H1 (cell line): ENCODE results near the gene LDLRAD1. TPM values are rescaled to one million over a fixed set of nuclear protein-coding genes. Genes with fewer than 3 reads are reported as not detected.

Source experiments
- CTCF ChIA-PET: fragments of 300-600 bp; sonication (Branson Sonifier 250); formaldehyde crosslinking; loops from one replicate; lab custom pipeline; 2021; ENCODE audit not compliant: partially characterized antibody; lab: Charles Lee
- POLR2A ChIA-PET: fragments of 300-600 bp; sonication (Branson Sonifier 250); formaldehyde crosslinking; loops from one replicate; lab custom pipeline; 2021; ENCODE audit warnings: inconsistent platforms; ENCODE audit not compliant: partially characterized antibody; lab: Charles Lee
- DNase-seq, 2 experiments: peaks; one replicate each; pipeline versions ENCODE4 v3.0.0 to v3.0.0-alpha.2; 2010 to 2022; ENCODE audit warnings: low spot score in 2 of 2, low read depth in 1 of 2, mixed read lengths in 1 of 2
- FAIRE-seq: peaks from 2 replicates; lab custom pipeline; 2011; peaks lifted over from hg19 to GRCh38; lab: Jason Lieb, UNC
- H2AFZ ChIP-seq: 2 replicates; pipeline ENCODE4 v1.8.1; 2012; ENCODE audit warnings: low read length, inconsistent platforms
- H2AK5ac ChIP-seq: 2 replicates; pipeline ENCODE4 v1.6.1; 2013; ENCODE audit warnings: low read depth, low read length
- H2BK120ac ChIP-seq: replicated peaks from 2 replicates; pipeline ENCODE3; 2013; ENCODE audit warnings: low read depth, low read length, inconsistent platforms
- H2BK12ac ChIP-seq: 2 replicates; pipeline ENCODE4 v1.6.1; 2013; ENCODE audit warnings: low read depth, low read length
- H2BK15ac ChIP-seq: 2 replicates; pipeline ENCODE4 v1.6.1; 2013; ENCODE audit warnings: low read length
- H2BK20ac ChIP-seq: 2 replicates; pipeline ENCODE4 v1.6.1; 2013; ENCODE audit warnings: low read length
- H2BK5ac ChIP-seq: 2 replicates; pipeline ENCODE4 v1.6.1; 2013; ENCODE audit warnings: low read depth, low read length
- H3K14ac ChIP-seq: 2 replicates; pipeline ENCODE4 v1.6.1; 2013; ENCODE audit warnings: inconsistent platforms; ENCODE audit not compliant: insufficient read length
- H3K18ac ChIP-seq: 2 replicates; pipeline ENCODE4 v1.6.1; 2013; ENCODE audit warnings: low read length; ENCODE audit errors: extremely low read depth
- H3K23ac ChIP-seq: 2 replicates; pipeline ENCODE4 v1.6.1; 2013; ENCODE audit warnings: inconsistent platforms; ENCODE audit not compliant: insufficient read length
- H3K23me2 ChIP-seq: 2 replicates; pipeline ENCODE4 v1.6.1; 2013; ENCODE audit warnings: low read depth, low read length
- H3K27ac ChIP-seq: 2 replicates; pipeline ENCODE4 v1.6.1; 2011; ENCODE audit warnings: low read depth, low read length, inconsistent platforms
- H3K27me3 ChIP-seq, 4 experiments: replicated peaks in 1 of 4; 1 replicate in 1 of 4; 2 replicates in 3 of 4; pipeline versions ENCODE4 v1.6.1 to v1.8.1; 2011 to 2013; ENCODE audit warnings: low read length in 3 of 4, mild to moderate bottlenecking in 3 of 4, inconsistent platforms in 2 of 4, mixed read lengths in 2 of 4, moderate library complexity in 1 of 4; ENCODE audit not compliant: control insufficient read depth in 3 of 4, insufficient read depth in 3 of 4; ENCODE audit errors: extremely low read depth in 1 of 4
- H3K36me3 ChIP-seq, 4 experiments: 2 replicates each; pipeline versions ENCODE4 v1.6.1 to v1.8.1; 2011 to 2013; ENCODE audit warnings: mild to moderate bottlenecking in 4 of 4, low read length in 3 of 4, moderate library complexity in 2 of 4, control low read depth in 1 of 4, inconsistent platforms in 1 of 4; ENCODE audit not compliant: insufficient read depth in 4 of 4, control insufficient read depth in 2 of 4
- H3K4ac ChIP-seq: replicated peaks from 2 replicates; pipeline ENCODE3; 2013; ENCODE audit warnings: low read length, low read depth, mixed read lengths, inconsistent platforms; ENCODE audit not compliant: insufficient read length
- H3K4me1 ChIP-seq, 4 experiments: replicated peaks in 1 of 4; 1 replicate in 1 of 4; 2 replicates in 3 of 4; pipeline versions ENCODE4 v1.6.1 to v1.8.1; 2011 to 2013; ENCODE audit warnings: low read length in 3 of 4, inconsistent platforms in 2 of 4, mixed read lengths in 1 of 4; ENCODE audit not compliant: insufficient read depth in 4 of 4, control insufficient read depth in 3 of 4
- H3K4me2 ChIP-seq, 2 experiments: 2 replicates each; pipeline versions ENCODE4 v1.6.1 to v1.8.1; 2011 to 2013; ENCODE audit warnings: low read depth in 2 of 2, low read length in 2 of 2, control low read depth in 1 of 2, inconsistent platforms in 1 of 2, mild to moderate bottlenecking in 1 of 2; ENCODE audit not compliant: insufficient read depth in 1 of 2
- H3K4me3 ChIP-seq, 4 experiments: fragments of 200-600, 300-600 bp in 1 of 4; sonication (generic), shearing (Covaris generic), sonication (Bioruptor Twin) in 1 of 4; 2 replicates each; pipeline versions ENCODE4 v1.5.1 to v1.8.1; 2011 to 2016; ENCODE audit warnings: low read length in 4 of 4, low read depth in 3 of 4, control low read depth in 2 of 4, inconsistent platforms in 2 of 4, mild to moderate bottlenecking in 2 of 4, mixed read lengths in 1 of 4, moderate library complexity in 1 of 4; ENCODE audit not compliant: insufficient read depth in 2 of 4; ENCODE audit errors: extremely low read depth in 1 of 4
- H3K56ac ChIP-seq: replicated peaks from 2 replicates; pipeline ENCODE3; 2013; ENCODE audit warnings: low read depth, mild to moderate bottlenecking, mixed read lengths, low read length, inconsistent platforms; ENCODE audit not compliant: insufficient read length
- H3K79me1 ChIP-seq: 2 replicates; pipeline ENCODE4 v1.6.1; 2013; ENCODE audit warnings: low read depth, low read length, control low read depth
- H3K79me2 ChIP-seq, 2 experiments: 2 replicates each; pipeline versions ENCODE4 v1.6.1 to v1.8.1; 2012 to 2013; ENCODE audit warnings: low read length in 2 of 2, mild to moderate bottlenecking in 2 of 2, inconsistent platforms in 1 of 2; ENCODE audit not compliant: insufficient read depth in 2 of 2, control insufficient read depth in 1 of 2
- H3K9ac ChIP-seq, 4 experiments: replicated peaks in 1 of 4; 1 replicate in 1 of 4; 2 replicates in 3 of 4; pipeline versions ENCODE4 v1.6.1 to v1.8.1; 2011 to 2013; ENCODE audit warnings: low read depth in 3 of 4, low read length in 3 of 4, control low read depth in 2 of 4, mild to moderate bottlenecking in 2 of 4, moderate library complexity in 2 of 4, inconsistent platforms in 1 of 4; ENCODE audit errors: extremely low read depth in 1 of 4
- H3K9me3 ChIP-seq, 2 experiments: 2 replicates each; pipeline versions ENCODE4 v1.6.1 to v1.8.1; 2012 to 2013; ENCODE audit warnings: mild to moderate bottlenecking in 2 of 2, moderate library complexity in 2 of 2, control low read depth in 1 of 2, inconsistent platforms in 1 of 2, low read depth in 1 of 2, low read length in 1 of 2, mixed read lengths in 1 of 2; ENCODE audit not compliant: insufficient read depth in 2 of 2
- H4K20me1 ChIP-seq, 2 experiments: replicated peaks in 1 of 2; 2 replicates each; pipeline versions ENCODE3 to v1.8.1; 2011 to 2013; ENCODE audit warnings: inconsistent platforms in 2 of 2, low read length in 2 of 2, mild to moderate bottlenecking in 1 of 2; ENCODE audit not compliant: insufficient read depth in 2 of 2, control insufficient read depth in 1 of 2
- H4K5ac ChIP-seq: 2 replicates; pipeline ENCODE4 v1.6.1; 2013; ENCODE audit warnings: low read length, low read depth, mixed read lengths, inconsistent platforms; ENCODE audit not compliant: insufficient read length
- H4K8ac ChIP-seq: 2 replicates; pipeline ENCODE4 v1.8.0; 2013; ENCODE audit warnings: mild to moderate bottlenecking, moderate library complexity, low read length, inconsistent platforms; ENCODE audit not compliant: insufficient read depth; ENCODE audit errors: extremely low read depth
- H4K91ac ChIP-seq: replicated peaks from 2 replicates; pipeline ENCODE3; 2013; ENCODE audit warnings: low read length, mixed read lengths, inconsistent platforms; ENCODE audit not compliant: insufficient read length
- ASH2L ChIP-seq: fragments of 200-600, 300-600 bp; sonication (generic); IDR thresholded peaks from one replicate; pipeline ENCODE4 v1.7.1; 2017; ENCODE audit warnings: low read length
- BACH1 ChIP-seq: IDR thresholded peaks from 2 replicates; pipeline ENCODE4 v1.6.1; 2012; ENCODE audit warnings: low read length, improper control_type of control experiment
- BCL11A ChIP-seq, 2 experiments: IDR thresholded peaks; one replicate each; pipeline ENCODE4 v1.6.1; 2011; ENCODE audit warnings: low read depth in 2 of 2, low read length in 2 of 2, mild to moderate bottlenecking in 2 of 2
- RAD21 ChIP-seq, 2 experiments: IDR thresholded peaks in 1 of 2; conservative IDR thresholded peaks in 1 of 2; 2 replicates each; pipeline ENCODE4 v1.6.1; 2011; ENCODE audit warnings: low read depth in 2 of 2, low read length in 2 of 2, improper control_type of control experiment in 1 of 2, inconsistent platforms in 1 of 2, mild to moderate bottlenecking in 1 of 2, moderate library complexity in 1 of 2
- RFX5 ChIP-seq: IDR thresholded peaks from 2 replicates; pipeline ENCODE4 v1.6.1; 2011; ENCODE audit warnings: low read depth, low read length, improper control_type of control experiment, borderline replicate concordance
- SP1 ChIP-seq: IDR thresholded peaks from 2 replicates; pipeline ENCODE4 v1.6.1; 2011; ENCODE audit warnings: low read depth, low read length
- SUZ12 ChIP-seq: fragments of 200-600 bp; sonication (generic); IDR thresholded peaks from 2 replicates; pipeline ENCODE4 v1.6.1; 2012; ENCODE audit warnings: mild to moderate bottlenecking, inconsistent platforms, low read length, moderate library complexity, mixed read lengths
- YY1 ChIP-seq: IDR thresholded peaks from 2 replicates; pipeline ENCODE4 v1.6.1; 2011; ENCODE audit warnings: low read depth, mild to moderate bottlenecking, low read length
- WGBS, 2 experiments: shearing (Covaris generic) in 1 of 2; methylation state at CpG; one replicate each; pipeline versions ENCODE4 v1.1.6 to v1.1.7; 2013 to 2015; ENCODE audit warnings: low lambda C conversion rate in 2 of 2, mixed read lengths in 2 of 2, inconsistent platforms in 1 of 2, low coverage in 1 of 2, missing lambda C conversion rate in 1 of 2; ENCODE audit not compliant: insufficient replicate concordance in 2 of 2, insufficient coverage in 1 of 2, insufficient read length in 1 of 2; ENCODE audit errors: extremely low coverage in 1 of 2, missing lambda C conversion rate in 1 of 2; 5-methylcytosine and 5-hydroxymethylcytosine counted together
- polyA plus RNA-seq, 7 experiments: library from polyadenylated mRNA; depleted of rRNA in 3 of 7; stranded (reverse) in 5 of 7; unstranded in 2 of 7; fragments of >200 nt in 5 of 7; fragments of 200-250 nt in 2 of 7; gene quantifications; 1 replicate in 5 of 7; 2 replicates in 1 of 7; 4 replicates in 1 of 7; pipeline versions ENCODE4 v1.2.1 to v1.2.3, GENCODE V29; 2011 to 2013; ENCODE audit warnings: missing spikeins in 2 of 7, mixed read lengths in 2 of 7
- total RNA-seq: library from RNA; stranded (reverse); fragmentation: NEBNext Ultra II Directional; extraction: Animal tissue kit (Norgen Biotek cat#: 25700); gene quantifications from 2 replicates; pipeline ENCODE4 v1.2.1, GENCODE V29; 2021
- TF ChIP-seq, protein P1 (sequence below), 3 experiments: IDR thresholded peaks; 1 replicate in 2 of 3; 2 replicates in 1 of 3; pipeline versions ENCODE4 v1.5.1 to v1.6.1; 2011; ENCODE audit warnings: low read length in 3 of 3, mild to moderate bottlenecking in 3 of 3, inconsistent platforms in 2 of 3, low read depth in 1 of 3, moderate library complexity in 1 of 3; ENCODE audit not compliant: insufficient read depth in 1 of 3; ENCODE audit errors: control extremely low read depth in 1 of 3

LDLRAD1 gene
- total and polyA plus RNA-seq, 2 of the 8 experiments (the other 6 are each of a cell fraction or from before 2014, with no cell fraction given) = not detected

- 84% methylated on average over 9 of the region's 9 CpGs; no CpG with 5 or more reads in 1 of the 2 experiments for WGBS, 2 experiments
- Histone ChIP-seq H3K9ac (no peak overlapping the region), H3K27ac (no peak overlapping the region), H4K8ac (no peak overlapping the region), H3K56ac (no peak overlapping the region), H3K79me1 (no peaks in the 10 kb centered on the region), H2BK5ac (no peak overlapping the region), H4K20me1 (no peaks in the 10 kb centered on the region), H3K23me2 (no peaks in the 10 kb centered on the region; the same call in 1 of the 2 replicates), H3K18ac (no peak overlapping the region), H3K14ac (no peak overlapping the region), H3K79me2 (no peaks in the 10 kb centered on the region), H3K36me3 (no peaks in the 10 kb centered on the region), H2BK20ac (no peak overlapping the region), H3K4ac (no peak overlapping the region), H3K27me3 (no peaks in the 10 kb centered on the region), H3K4me3 (no peak overlapping the region), H3K4me2 (no peak overlapping the region), H2BK15ac (no peak overlapping the region), H4K91ac (no peak overlapping the region), H2BK12ac (no peak overlapping the region), H4K5ac (no peak overlapping the region), H3K9me3 (no peaks in the 10 kb centered on the region), H2AFZ (no peak overlapping the region), H2BK120ac (no peak overlapping the region), H2AK5ac (no peak overlapping the region), H3K23ac (no peak overlapping the region), H3K4me1 (peaks cover 0 to 3% (median 0%) of the 10 kb centered on the region in 4 experiments; a peak in 1 of 7 replicates)
- FAIRE-seq = no peak
- peak in 1 of 2 experiments; percentile 27 for DNase-seq
- ChIA-PET CTCF (interaction anchor here (0.6 to 1.3 kb wide), 5 partner anchors 13 to 1055 kb away, joined by 3 read pairs; no protein-coding TSS in a partner anchor), POLR2A (no interaction called here)
- TF ChIP-seq RFX5 (no peak), BCL11A (IDR thresholded peaks at IDR 0.05; ENCODE audit: low read depth in 2 of 2, low read length in 2 of 2) (no peak), SP1 (no peak), SUZ12 (no peak), RAD21 (IDR thresholded peaks at IDR 0.05 in 1 of 2, conservative IDR thresholded peaks at IDR 0.05 in 1 of 2; ENCODE audit: low read depth in 2 of 2, low read length in 2 of 2) (no peak), BACH1 (no peak), ASH2L (no peak), YY1 (no peak)
- TF ChIP-seq, protein P1, sequence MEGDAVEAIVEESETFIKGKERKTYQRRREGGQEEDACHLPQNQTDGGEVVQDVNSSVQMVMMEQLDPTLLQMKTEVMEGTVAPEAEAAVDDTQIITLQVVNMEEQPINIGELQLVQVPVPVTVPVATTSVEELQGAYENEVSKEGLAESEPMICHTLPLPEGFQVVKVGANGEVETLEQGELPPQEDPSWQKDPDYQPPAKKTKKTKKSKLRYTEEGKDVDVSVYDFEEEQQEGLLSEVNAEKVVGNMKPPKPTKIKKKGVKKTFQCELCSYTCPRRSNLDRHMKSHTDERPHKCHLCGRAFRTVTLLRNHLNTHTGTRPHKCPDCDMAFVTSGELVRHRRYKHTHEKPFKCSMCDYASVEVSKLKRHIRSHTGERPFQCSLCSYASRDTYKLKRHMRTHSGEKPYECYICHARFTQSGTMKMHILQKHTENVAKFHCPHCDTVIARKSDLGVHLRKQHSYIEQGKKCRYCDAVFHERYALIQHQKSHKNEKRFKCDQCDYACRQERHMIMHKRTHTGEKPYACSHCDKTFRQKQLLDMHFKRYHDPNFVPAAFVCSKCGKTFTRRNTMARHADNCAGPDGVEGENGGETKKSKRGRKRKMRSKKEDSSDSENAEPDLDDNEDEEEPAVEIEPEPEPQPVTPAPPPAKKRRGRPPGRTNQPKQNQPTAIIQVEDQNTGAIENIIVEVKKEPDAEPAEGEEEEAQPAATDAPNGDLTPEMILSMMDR (IDR thresholded peaks at IDR 0.05; ENCODE audit: control extremely low read depth in 1 of 3, insufficient read depth in 1 of 3, low read depth in 1 of 3, low read length in 3 of 3) = no peak
These were observed 6.5 kb downstream of the LDLRAD1 start for GRCh38 chr1:54011316-54012007.
